Activated CD8-positive, alpha-beta memory T cell treated with anti-CD3 and anti-CD28 coated beads, Interleukin-2, amount 50 U/mL, for 1 hour (primary cell): ENCODE results near the gene NAT8.
"Not testable (repeated sequence)": the region's sequence is repeated elsewhere in the genome, so short reads cannot be mapped to it uniquely, and the experiment has no call there.

ENCODE experiments used
- DNase-seq: peaks from one replicate; pipeline ENCODE4 v3.0.0-alpha.2; 2020; ENCODE audit errors: extremely low read depth

Gene NAT8

DNA sequence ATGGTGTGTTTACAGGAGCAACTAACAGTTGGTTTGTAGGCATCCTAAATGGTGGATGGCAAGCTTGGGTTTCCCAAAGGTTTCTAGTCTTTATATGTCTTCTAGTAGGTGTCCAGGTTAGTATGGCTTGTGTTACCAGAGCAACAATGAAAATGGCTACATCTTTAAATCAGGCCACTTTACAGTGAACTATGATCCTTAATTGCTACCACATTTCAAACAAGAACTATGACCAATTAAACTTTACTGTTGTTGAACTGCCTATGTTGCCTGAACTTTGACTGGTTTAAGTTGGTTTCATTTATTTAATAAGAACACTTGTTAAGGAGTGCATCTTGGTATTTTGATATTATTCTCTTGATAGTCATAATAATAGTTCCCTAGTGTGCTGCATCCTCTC lies 5.2 kb downstream of the NAT8 start:
- not testable (repeated sequence) for DNase-seq

- not testable (repeated sequence) for DNase-seq
Measured at GRCh38 chr2:73630662-73631266, 11.5 kb downstream of the NAT8 start.

GRCh38 chr2:73628493-73628892 lies 13.7 kb downstream of the NAT8 start:
- DNase-seq, result not testable (repeated sequence)

DNA sequence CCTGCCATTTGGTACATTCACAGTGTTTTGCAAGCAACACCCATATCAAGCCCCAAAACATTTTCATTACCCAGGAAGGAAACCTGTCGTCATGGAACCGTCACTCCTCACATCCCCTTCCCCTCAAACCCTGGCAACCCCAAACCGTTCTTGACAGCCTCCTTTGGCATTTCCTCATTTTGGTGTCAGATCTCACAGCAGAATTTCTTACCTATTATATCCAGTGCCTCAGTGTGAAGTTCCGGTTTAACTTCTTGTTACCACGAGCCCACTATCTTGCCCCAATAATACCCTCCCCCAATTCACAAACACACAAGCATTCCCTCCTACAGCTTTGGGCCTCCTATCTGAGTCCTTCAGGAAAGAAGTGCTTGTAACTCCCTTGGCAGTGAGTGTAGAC lies 16.0 kb downstream of the NAT8 start:
- not testable (repeated sequence) for DNase-seq

DNA sequence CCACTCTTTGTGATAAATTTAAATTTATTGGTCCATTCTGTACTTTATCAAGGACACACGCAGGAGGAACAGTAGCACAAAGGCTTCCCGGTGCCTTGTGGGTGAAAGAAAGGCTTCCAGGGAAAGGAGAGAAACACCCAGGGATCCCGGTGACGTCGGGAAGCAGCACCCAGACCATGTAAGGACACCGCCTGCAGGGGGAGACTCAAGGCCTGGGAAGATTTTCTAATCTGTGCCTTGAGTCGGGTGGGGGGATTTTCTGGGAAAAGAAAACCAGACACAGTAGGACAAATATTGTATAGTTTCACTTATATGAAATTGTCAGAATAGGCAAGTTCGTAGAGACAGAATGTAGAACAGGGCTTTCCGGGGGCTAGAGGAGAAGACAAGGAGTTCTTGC lies 17.6 kb downstream of the NAT8 start:
- DNase-seq, result not testable (repeated sequence)

GRCh38 chr2:73624036-73624435 lies 18.2 kb downstream of the NAT8 start:
- DNase-seq, result not testable (repeated sequence)

DNA sequence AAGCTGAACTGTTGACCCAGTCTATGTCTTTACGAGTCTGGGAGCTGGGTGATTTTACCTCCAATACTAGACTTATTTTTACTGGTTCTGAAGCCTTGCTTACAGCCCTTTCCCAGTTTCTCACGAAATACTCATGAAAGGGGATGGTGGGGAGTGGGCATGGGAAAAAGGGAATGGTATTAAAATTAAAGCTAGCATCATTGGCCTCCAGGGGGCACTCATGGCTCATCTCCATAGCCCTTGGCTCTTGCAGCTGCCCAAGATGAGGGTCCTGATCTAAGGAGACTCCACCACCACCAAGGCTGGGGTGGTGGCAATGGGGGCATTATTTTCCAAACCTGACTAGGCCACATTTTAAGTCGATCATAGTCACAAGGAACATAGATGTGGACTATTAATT lies 22.3 kb downstream of the NAT8 start:
- not testable (repeated sequence) for DNase-seq

DNA sequence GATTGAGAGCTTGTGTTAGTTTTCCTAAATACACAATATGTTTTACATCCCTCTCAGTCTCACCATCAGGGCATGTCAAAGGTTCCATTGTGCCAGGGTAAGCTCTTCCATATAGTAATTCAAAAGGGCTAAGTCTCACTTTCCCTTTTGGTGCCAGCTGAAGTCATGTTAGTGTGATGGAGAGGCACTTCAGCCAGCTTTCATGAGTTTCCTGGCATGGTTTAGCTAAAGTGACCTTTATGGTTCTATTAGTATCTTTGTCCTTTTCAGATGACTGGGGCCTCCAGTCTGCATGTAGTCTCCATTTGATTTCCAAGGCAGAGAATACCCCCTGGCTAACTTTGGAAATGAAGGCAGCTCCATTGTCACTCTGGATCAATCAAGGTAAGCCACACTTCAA lies 27.2 kb downstream of the NAT8 start:
- DNase-seq, result no peak

GRCh38 chr2:73614105-73614504 lies 28.1 kb downstream of the NAT8 start:
- DNase-seq, result no peak

GRCh38 chr2:73611867-73612266 lies 30.4 kb downstream of the NAT8 start:
- no peak for DNase-seq

- DNase-seq, result no peak
Measured at GRCh38 chr2:73611193-73611592, 31.0 kb downstream of the NAT8 start.

- no peak for DNase-seq
Measured at GRCh38 chr2:73610111-73610510, 32.1 kb downstream of the NAT8 start.

DNA sequence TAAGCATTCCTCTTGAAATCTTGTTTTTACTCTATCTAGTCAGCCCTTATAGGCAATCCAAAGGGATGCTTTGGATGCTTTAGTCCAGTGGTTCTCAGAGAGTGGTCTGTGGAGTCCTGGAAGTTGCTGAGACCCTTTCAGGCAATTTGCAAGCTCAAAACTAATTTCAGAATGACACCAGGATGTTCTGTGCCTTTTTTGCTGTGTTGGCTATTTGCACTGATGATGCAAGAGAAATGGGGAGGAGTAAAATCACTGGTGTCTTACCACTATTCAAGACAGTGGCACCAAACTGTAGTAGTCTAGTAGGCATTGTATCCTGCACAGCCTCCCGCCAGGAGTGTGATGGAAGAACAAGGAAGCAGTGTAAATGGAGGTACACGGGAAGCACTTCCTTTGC lies 37.6 kb downstream of the NAT8 start:
- DNase-seq, result not testable (repeated sequence)

- not testable (repeated sequence) for DNase-seq
Measured at GRCh38 chr2:73603099-73603588, 39.1 kb downstream of the NAT8 start.

DNA sequence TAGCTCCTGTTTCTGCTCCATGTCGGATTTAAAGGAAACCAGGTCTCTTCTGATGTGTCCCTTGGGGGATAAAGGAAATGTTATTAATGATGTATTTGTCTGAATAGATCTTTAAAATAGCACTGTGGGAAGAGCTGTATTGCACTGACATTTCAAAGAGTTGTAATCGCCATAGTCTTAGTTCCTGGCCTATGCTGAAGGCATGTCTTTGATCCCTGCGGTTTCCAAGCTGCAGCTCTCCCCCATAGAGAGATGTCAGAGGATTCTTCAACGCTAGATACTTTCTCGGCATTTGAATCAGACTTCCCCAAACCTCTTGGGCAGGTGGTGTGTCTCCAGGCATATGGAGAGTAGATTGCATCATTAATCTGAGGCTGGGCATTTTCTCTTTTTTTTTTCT lies 40.4 kb downstream of the NAT8 start:
- DNase-seq, result no peak

DNA sequence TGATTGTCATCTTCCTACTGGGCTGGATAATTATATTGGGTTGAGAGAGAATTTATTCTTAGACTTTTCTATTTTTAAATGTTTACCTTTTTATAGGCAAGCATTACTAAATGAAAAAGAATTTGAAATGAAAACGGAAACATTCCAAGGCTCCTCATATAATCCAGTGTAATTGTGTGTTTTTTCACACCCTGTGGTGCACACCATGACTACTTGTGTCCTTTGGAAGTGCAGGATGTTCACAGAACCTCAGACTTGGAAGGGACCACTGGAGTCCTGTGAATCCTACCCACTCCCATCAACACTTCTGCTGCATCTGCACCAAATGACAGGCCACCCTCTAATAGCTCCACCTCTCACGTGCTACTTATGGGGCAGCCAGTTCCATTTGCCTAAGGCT lies 48.0 kb downstream of the NAT8 start:
- DNase-seq, result no peak

- no peak for DNase-seq
Measured at GRCh38 chr2:73593680-73594079, 48.5 kb downstream of the NAT8 start.
